PC-9 (cell line): ENCODE results near the gene PURB. TPM values are rescaled to one million over a fixed set of nuclear protein-coding genes. Genes with fewer than 3 reads are reported as not detected.

Experiments used
- BruUV-seq: library from RNA; stranded (reverse); fragments of 400-500 nt; replicated peaks from 2 replicates; lab custom pipeline; 2021; lab: Mats Ljungman, UMichigan
- CTCF ChIA-PET: fragments of 300-600 bp; sonication (Branson Sonifier 250); formaldehyde crosslinking; loops from one replicate; lab custom pipeline; 2022; ENCODE audit warnings: antibody characterized with exemption; lab: Charles Lee
- POLR2A ChIA-PET: fragments of 300-600 bp; sonication (Branson Sonifier 250); formaldehyde crosslinking; loops from one replicate; lab custom pipeline; 2022; ENCODE audit warnings: antibody characterized with exemption; ENCODE audit not compliant: unreplicated experiment; lab: Charles Lee
- DNase-seq, 2 experiments: peaks; one replicate each; pipeline versions ENCODE4 v3.0.0 to v3.0.0-alpha.2; 2015 to 2022; ENCODE audit warnings: mixed read lengths in 1 of 2
- H2AFZ ChIP-seq: fragments of 200-600 bp; sonication (generic); 2 replicates; pipeline ENCODE4 v1.8.1; 2017; ENCODE audit warnings: antibody characterized with exemption
- H3F3A ChIP-seq: fragments of 200-600 bp; sonication (generic); 2 replicates; pipeline ENCODE4 v1.8.1; 2017; ENCODE audit warnings: antibody characterized with exemption, mild to moderate bottlenecking, low read depth; ENCODE audit not compliant: insufficient read depth
- H3K27ac ChIP-seq: fragments of 200-600 bp; sonication (generic); 2 replicates; pipeline ENCODE4 v1.6.1; 2016; ENCODE audit warnings: mixed run types
- H3K27me3 ChIP-seq: fragments of 200-600 bp; sonication (generic); 2 replicates; pipeline ENCODE4 v1.6.1; 2016; ENCODE audit warnings: low read depth, mixed run types; ENCODE audit not compliant: insufficient read depth
- H3K36me3 ChIP-seq: fragments of 200-600 bp; sonication (generic); 2 replicates; pipeline ENCODE4 v1.6.1; 2016; ENCODE audit warnings: low read depth, mixed run types
- H3K4me1 ChIP-seq: fragments of 200-600 bp; sonication (generic); replicated peaks from 2 replicates; pipeline ENCODE4 v1.6.1; 2016; ENCODE audit warnings: mixed run types; ENCODE audit not compliant: insufficient read depth
- H3K4me2 ChIP-seq: fragments of 200-600 bp; sonication (generic); 2 replicates; pipeline ENCODE4 v1.6.1; 2017; ENCODE audit warnings: mixed run types
- H3K4me3 ChIP-seq: fragments of 200-600 bp; sonication (generic); 2 replicates; pipeline ENCODE4 v1.6.1; 2016; ENCODE audit warnings: mixed run types
- H3K79me2 ChIP-seq: fragments of 200-600 bp; sonication (generic); 2 replicates; pipeline ENCODE4 v1.6.1; 2017; ENCODE audit warnings: low read depth, mixed run types
- H3K9me2 ChIP-seq: fragments of 200-600 bp; sonication (generic); 2 replicates; pipeline ENCODE4 v1.8.1; 2017; ENCODE audit warnings: mild to moderate bottlenecking; ENCODE audit not compliant: insufficient read depth
- H3K9me3 ChIP-seq: fragments of 200-600 bp; sonication (generic); 2 replicates; pipeline ENCODE4 v1.8.1; 2016; ENCODE audit warnings: low read depth; ENCODE audit not compliant: insufficient read depth
- H4K20me1 ChIP-seq: fragments of 200-600 bp; sonication (generic); 2 replicates; pipeline ENCODE4 v1.8.1; 2017; ENCODE audit not compliant: insufficient read depth
- CTCF ChIP-seq: fragments of 200-600 bp; sonication (generic); conservative IDR thresholded peaks from 2 replicates; pipeline ENCODE4 v1.6.1; 2017; ENCODE audit warnings: mixed run types, antibody characterized with exemption, mild to moderate bottlenecking, moderate library complexity
- EZH2 ChIP-seq: fragments of 200-600 bp; sonication (generic); IDR thresholded peaks from 2 replicates; pipeline ENCODE4 v1.8.0; 2017; ENCODE audit warnings: antibody characterized with exemption, low read depth
- intact Hi-C: fragments of 100-400 bp; cut with micrococcal nuclease; formaldehyde crosslinking; loops from one replicate; pipeline ENCODE4 v1.10.0; 2022; ENCODE audit not compliant: unreplicated experiment
- total RNA-seq: library from RNA; stranded (reverse); gene quantifications from 2 replicates; pipeline ENCODE4 v1.2.3, GENCODE V29; 2021

Gene PURB
- total RNA-seq, 1 experiment from 2014 or later, result 38.2 TPM

DNA sequence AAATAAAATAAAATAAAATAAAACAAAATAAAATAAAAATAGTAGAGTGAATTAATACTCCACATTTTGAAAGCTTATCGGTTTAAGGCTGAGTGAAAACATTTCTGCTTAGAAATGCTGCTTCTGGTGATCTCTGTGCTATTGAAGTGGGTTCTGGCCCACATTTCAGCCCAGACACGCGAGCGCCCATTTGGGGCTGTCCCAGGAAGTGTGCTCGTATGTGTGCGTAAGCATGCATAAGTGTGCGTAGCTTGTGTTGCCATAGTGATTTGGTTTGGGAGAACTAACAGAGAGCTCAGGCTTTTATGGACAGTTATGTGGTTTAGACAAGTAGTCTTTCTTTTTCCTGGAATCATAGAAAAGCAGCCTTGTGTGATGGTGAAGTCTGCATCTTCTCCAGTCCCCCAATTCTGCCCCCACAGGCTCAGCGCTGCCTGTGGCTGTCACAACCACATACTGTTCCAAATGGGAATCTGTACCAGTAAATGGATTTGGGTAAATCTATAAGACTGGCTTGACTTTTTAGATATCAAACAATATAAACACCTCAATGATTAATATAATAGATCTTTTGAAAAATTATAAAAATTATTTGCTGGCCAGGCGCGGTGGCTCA, 29.8 kb upstream of the PURB start:
- H3K4me3 ChIP-seq, result no peak overlapping the region
- H2AFZ ChIP-seq, result no peak overlapping the region
- H3K27ac ChIP-seq, result no peak overlapping the region
- no peaks in the 10 kb centered on the region for H3K79me2 ChIP-seq
- CTCF ChIA-PET, result no interaction called here
- POLR2A ChIA-PET, result no interaction called here
- H3F3A ChIP-seq, result peaks cover 14% of the 10 kb centered on the region; the same call in 1 of the 2 replicates
- H3K9me3 ChIP-seq, result no peaks in the 10 kb centered on the region
- no peak for DNase-seq
- no peaks in the 10 kb centered on the region for H3K9me2 ChIP-seq
- no peaks in the 10 kb centered on the region for H3K36me3 ChIP-seq
- H3K27me3 ChIP-seq, result no peaks in the 10 kb centered on the region
- BruUV-seq, result no TSS peak
- intact Hi-C loops, result no loop called here
- TF ChIP-seq EZH2 (no peak), CTCF (no peak)
- peaks cover 23% of the 10 kb centered on the region for H3K4me1 ChIP-seq
- no peaks in the 10 kb centered on the region for H4K20me1 ChIP-seq
- no peak overlapping the region for H3K4me2 ChIP-seq

DNA sequence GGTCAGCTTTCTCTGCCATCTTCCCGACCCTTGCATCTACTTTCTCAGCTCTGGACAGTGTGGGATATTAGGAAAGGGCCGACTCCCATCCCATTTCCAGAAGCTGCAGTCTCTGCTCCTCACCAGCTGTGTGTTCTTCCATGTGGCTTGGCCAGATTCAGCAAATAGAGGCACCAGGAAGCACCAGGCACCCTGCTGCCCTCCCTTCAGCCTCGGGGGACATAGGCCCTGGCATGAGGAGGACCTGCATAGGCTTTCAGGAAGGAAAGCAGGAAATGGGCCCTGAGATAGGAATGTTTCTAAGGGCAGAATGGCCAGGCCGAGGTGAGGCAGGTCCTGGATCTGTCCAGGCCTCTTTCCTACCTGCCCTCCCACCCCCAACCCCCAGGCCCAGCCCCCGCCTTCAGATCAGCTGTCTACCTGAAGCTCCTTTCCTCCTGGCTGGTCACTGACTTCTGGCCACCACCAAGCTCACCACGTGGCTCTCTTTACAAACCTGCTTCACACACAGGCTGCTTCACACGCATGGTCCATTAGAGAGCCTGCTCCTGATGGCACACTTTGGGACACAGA, 27.5 kb upstream of the PURB start:
- Histone ChIP-seq H3F3A (peaks cover 14% of the 10 kb centered on the region; the same call in 1 of the 2 replicates), H3K79me2 (no peaks in the 10 kb centered on the region), H3K9me3 (no peaks in the 10 kb centered on the region), H3K27me3 (no peaks in the 10 kb centered on the region), H2AFZ (peak overlapping the region; percentile 74), H3K4me1 (peaks cover 23% of the 10 kb centered on the region), H3K27ac (peak overlapping the region; percentile 48), H3K4me2 (peak overlapping the region; percentile 57), H3K36me3 (no peaks in the 10 kb centered on the region), H4K20me1 (no peaks in the 10 kb centered on the region), H3K9me2 (no peaks in the 10 kb centered on the region), H3K4me3 (no peak overlapping the region)
- DNase-seq, result peak; percentile 72 to 90
- intact Hi-C loops, result loop anchor here (1.0 kb wide), 1 partner anchor 28 kb away; the partner anchor contains the start of gene PURB
- ChIA-PET CTCF (interaction anchor here (0.6 kb wide), 1 partner anchor 59 kb away, joined by 3 read pairs; no protein-coding TSS in a partner anchor), POLR2A (interaction anchor here (0.6 to 0.7 kb wide), 4 partner anchors 28 to 234 kb away, joined by 3 to 6 read pairs (median 4); partner anchors contain the start of gene PURB)
- no peak for TF ChIP-seq EZH2
- TF ChIP-seq CTCF, result no peak
- no TSS peak for BruUV-seq

DNA sequence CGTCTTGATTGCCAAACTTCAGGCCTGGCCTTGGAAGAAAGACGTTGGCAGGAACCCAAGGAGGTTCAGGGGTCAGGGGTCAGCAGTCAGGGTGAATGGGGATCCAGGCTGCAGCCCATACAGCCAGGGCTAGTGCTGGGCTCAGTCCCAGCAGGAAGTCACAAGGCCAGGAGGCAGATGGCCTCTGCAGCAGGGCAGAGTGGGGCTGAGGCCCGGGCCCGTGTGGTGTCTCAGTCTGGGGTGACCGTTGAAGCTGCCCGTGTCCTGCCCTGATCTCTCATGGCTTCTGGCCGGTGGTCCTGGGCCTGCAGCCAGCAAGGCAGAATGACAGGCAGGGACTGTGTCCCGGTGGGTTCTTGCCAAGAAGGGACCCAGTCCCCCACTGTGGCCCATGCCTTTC, 26.6 kb upstream of the PURB start:
- Histone ChIP-seq H4K20me1 (no peaks in the 10 kb centered on the region), H3K4me3 (no peak overlapping the region), H3K4me1 (peaks cover 23% of the 10 kb centered on the region), H3K36me3 (no peaks in the 10 kb centered on the region), H3K79me2 (no peaks in the 10 kb centered on the region), H3K27me3 (no peaks in the 10 kb centered on the region), H3K27ac (no peak overlapping the region), H2AFZ (no peak overlapping the region), H3K9me2 (no peaks in the 10 kb centered on the region), H3K9me3 (no peaks in the 10 kb centered on the region), H3F3A (peaks cover 14% of the 10 kb centered on the region; the same call in 1 of the 2 replicates), H3K4me2 (peak overlapping the region; percentile 57)
- TF ChIP-seq EZH2, result no peak
- TF ChIP-seq CTCF, result no peak
- POLR2A ChIA-PET, result no interaction called here
- BruUV-seq, result no TSS peak
- CTCF ChIA-PET, result no interaction called here
- intact Hi-C loops, result no loop called here
- DNase-seq, result no peak
